Glutamatergic neuron (in vitro differentiated cells): Measurements from ENCODE around the gene VPS37C. TPM values are rescaled to one million over a fixed set of nuclear protein-coding genes. Genes with fewer than 3 reads are reported as not detected.

Source experiments
- DNase-seq: peaks from one replicate; pipeline ENCODE4 v3.0.0; 2022
- H3K27ac Mint-ChIP-seq: one replicate; pipeline ENCODE4 v1.8.0; 2020; ENCODE audit warnings: mild to moderate bottlenecking, mixed read lengths, inconsistent platforms; ENCODE audit not compliant: unreplicated experiment
- H3K27me3 Mint-ChIP-seq: one replicate; pipeline ENCODE4 v1.8.0; 2020; ENCODE audit warnings: mild to moderate bottlenecking, moderate library complexity, mixed read lengths, inconsistent platforms; ENCODE audit not compliant: unreplicated experiment
- H3K36me3 Mint-ChIP-seq: one replicate; pipeline ENCODE4 v1.8.0; 2020; ENCODE audit warnings: mild to moderate bottlenecking, mixed read lengths, inconsistent platforms; ENCODE audit not compliant: unreplicated experiment
- H3K4me1 Mint-ChIP-seq: one replicate; pipeline ENCODE4 v1.8.0; 2020; ENCODE audit warnings: mild to moderate bottlenecking, low read depth, mixed read lengths, inconsistent platforms; ENCODE audit not compliant: unreplicated experiment
- H3K4me3 Mint-ChIP-seq: one replicate; pipeline ENCODE4 v1.8.0; 2020; ENCODE audit warnings: mild to moderate bottlenecking, mixed read lengths, inconsistent platforms; ENCODE audit not compliant: unreplicated experiment
- H3K9me3 Mint-ChIP-seq: one replicate; pipeline ENCODE4 v1.8.0; 2020; ENCODE audit warnings: mild to moderate bottlenecking, moderate library complexity, mixed read lengths, inconsistent platforms; ENCODE audit not compliant: unreplicated experiment
- CTCF ChIP-seq: fragments of 200-600 bp; sonication (generic); IDR thresholded peaks from one replicate; pipeline ENCODE4 v1.5.0; 2021; ENCODE audit not compliant: partially characterized antibody, unreplicated experiment
- total RNA-seq: library from RNA; stranded (reverse); fragmentation: NEBNext Ultra II Directional; extraction: Animal tissue kit (Norgen Biotek cat#: 25700); gene quantifications from one replicate; pipeline ENCODE4 v1.2.1, GENCODE V29; 2021; ENCODE audit not compliant: unreplicated experiment

VPS37C gene
- total RNA-seq, 1 donor from 2014 or later, result 27.1 TPM

- TF ChIP-seq CTCF, result no peak
- Mint-ChIP-seq H3K27ac (no peak overlapping the region), H3K36me3 (peaks cover 9% of the 10 kb centered on the region), H3K27me3 (peaks cover 2% of the 10 kb centered on the region), H3K4me1 (peaks cover 5% of the 10 kb centered on the region), H3K9me3 (peaks cover 7% of the 10 kb centered on the region), H3K4me3 (no peak overlapping the region)
- DNase-seq, result no peak
These were observed 68.1 kb downstream of the VPS37C start for GRCh38 chr11:61092908-61093763.

- Mint-ChIP-seq H3K27me3 (peaks cover 2% of the 10 kb centered on the region), H3K4me1 (peaks cover 5% of the 10 kb centered on the region), H3K9me3 (peaks cover 7% of the 10 kb centered on the region), H3K4me3 (no peak overlapping the region), H3K27ac (no peak overlapping the region), H3K36me3 (peaks cover 9% of the 10 kb centered on the region)
- TF ChIP-seq CTCF, result no peak
- DNase-seq, result no peak
These were observed 68.9 kb downstream of the VPS37C start for GRCh38 chr11:61092280-61092766.

GRCh38 chr11:61091373-61092279, 69.6 kb downstream of the VPS37C start:
- DNase-seq, result no peak
- Mint-ChIP-seq H3K4me1 (peaks cover 5% of the 10 kb centered on the region), H3K9me3 (peaks cover 7% of the 10 kb centered on the region), H3K4me3 (no peak overlapping the region), H3K27ac (no peak overlapping the region), H3K36me3 (peaks cover 9% of the 10 kb centered on the region), H3K27me3 (peaks cover 2% of the 10 kb centered on the region)
- TF ChIP-seq CTCF, result no peak

DNA sequence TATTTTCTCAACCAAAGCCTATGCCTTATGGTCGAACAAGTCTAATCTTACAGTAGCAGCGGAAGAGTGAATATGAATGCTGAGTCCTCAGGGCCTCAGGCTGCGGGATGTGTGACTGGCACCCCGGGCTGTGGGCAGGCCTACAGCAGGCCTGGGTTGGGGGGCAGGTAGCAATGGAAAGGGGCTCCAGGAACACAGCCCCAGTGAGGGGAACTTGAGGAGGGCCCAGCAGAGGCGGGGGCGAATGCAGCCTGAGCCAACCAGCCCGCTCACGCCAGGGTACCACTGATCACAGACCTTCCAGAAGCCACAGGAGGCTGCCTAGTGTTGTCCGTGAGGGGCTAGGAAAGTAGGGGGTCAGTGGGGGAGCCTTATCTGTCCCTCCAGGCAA, 70.2 kb downstream of the VPS37C start:
- TF ChIP-seq CTCF, result no peak
- Mint-ChIP-seq H3K27ac (no peak overlapping the region), H3K4me3 (no peak overlapping the region), H3K4me1 (peaks cover 5% of the 10 kb centered on the region), H3K36me3 (peaks cover 9% of the 10 kb centered on the region), H3K9me3 (peaks cover 7% of the 10 kb centered on the region), H3K27me3 (peaks cover 2% of the 10 kb centered on the region)
- DNase-seq, result no peak

DNA sequence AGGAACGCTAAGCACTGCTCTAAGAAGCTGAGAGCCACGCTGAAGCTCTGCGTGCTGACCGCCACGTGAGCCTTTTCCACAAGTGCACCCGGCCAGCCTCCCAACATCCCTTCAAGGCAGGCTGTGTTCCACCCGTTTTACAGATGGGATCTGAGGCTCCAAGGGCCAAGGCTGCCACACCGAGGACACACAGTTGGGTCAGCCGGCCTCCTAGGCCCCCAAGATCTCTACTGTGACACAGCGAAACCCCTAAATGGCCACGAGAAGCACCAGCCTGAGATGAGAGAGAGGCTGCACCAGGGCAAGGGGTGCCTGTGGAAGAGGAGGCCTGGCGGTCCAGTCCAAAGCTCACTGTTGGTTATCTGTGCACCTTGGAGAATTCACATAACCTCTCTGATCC, 70.7 kb downstream of the VPS37C start:
- peaks cover 6% of the 10 kb centered on the region for H3K9me3 Mint-ChIP-seq
- no peak overlapping the region for H3K27ac Mint-ChIP-seq
- H3K4me1 Mint-ChIP-seq, result peaks cover 5% of the 10 kb centered on the region
- DNase-seq, result no peak
- no peak overlapping the region for H3K4me3 Mint-ChIP-seq
- H3K27me3 Mint-ChIP-seq, result peaks cover 2% of the 10 kb centered on the region
- TF ChIP-seq CTCF, result no peak
- H3K36me3 Mint-ChIP-seq, result peaks cover 9% of the 10 kb centered on the region
